H9 (cell line): ENCODE measurements around the gene TBC1D17. TPM values are rescaled to one million over a fixed set of nuclear protein-coding genes. Genes with fewer than 3 reads are reported as not detected.

Experiments used
- DNase-seq: peaks from one replicate; pipeline ENCODE4 v3.0.0-alpha.2; 2017
- H2AFZ ChIP-seq: one replicate; pipeline ENCODE4 v1.6.1; 2013; ENCODE audit warnings: mild to moderate bottlenecking, low read length, control low read depth, moderate library complexity
- H2AK5ac ChIP-seq: 2 replicates; pipeline ENCODE4 v1.6.1; 2013; ENCODE audit warnings: low read length, control low read depth, mixed read lengths; ENCODE audit not compliant: insufficient read length
- H2BK120ac ChIP-seq: one replicate; pipeline ENCODE4 v1.6.1; 2013; ENCODE audit warnings: low read depth, mild to moderate bottlenecking, low read length, control low read depth, inconsistent platforms; ENCODE audit not compliant: poor library complexity, severe bottlenecking
- H2BK12ac ChIP-seq: 2 replicates; pipeline ENCODE4 v1.6.1; 2013; ENCODE audit warnings: low read length, control low read depth, mixed read lengths, low read depth; ENCODE audit not compliant: insufficient read length
- H2BK15ac ChIP-seq: 2 replicates; pipeline ENCODE4 v1.6.1; 2013; ENCODE audit warnings: low read depth, low read length, control low read depth
- H2BK20ac ChIP-seq: one replicate; pipeline ENCODE4 v1.6.1; 2013; ENCODE audit warnings: low read depth, mild to moderate bottlenecking, low read length, control low read depth, inconsistent platforms; ENCODE audit not compliant: poor library complexity, severe bottlenecking
- H2BK5ac ChIP-seq: 2 replicates; pipeline ENCODE4 v1.6.1; 2013; ENCODE audit warnings: low read length, control low read depth, mixed read lengths; ENCODE audit not compliant: insufficient read length
- H3K14ac ChIP-seq: 2 replicates; pipeline ENCODE4 v1.6.1; 2013; ENCODE audit warnings: low read length, control low read depth; ENCODE audit not compliant: insufficient read depth
- H3K18ac ChIP-seq: 2 replicates; pipeline ENCODE4 v1.6.1; 2013; ENCODE audit warnings: low read depth, mild to moderate bottlenecking, mixed read lengths, low read length, control low read depth; ENCODE audit not compliant: insufficient read length
- H3K23ac ChIP-seq: 2 replicates; pipeline ENCODE4 v1.6.1; 2013; ENCODE audit warnings: low read length, control low read depth, mixed read lengths, low read depth; ENCODE audit not compliant: insufficient read length
- H3K23me2 ChIP-seq: 2 replicates; pipeline ENCODE4 v1.6.1; 2013; ENCODE audit warnings: low read depth, mild to moderate bottlenecking, mixed read lengths, low read length, control low read depth; ENCODE audit not compliant: insufficient read length, poor library complexity, severe bottlenecking
- H3K27ac ChIP-seq: 2 replicates; pipeline ENCODE4 v1.5.1; 2013; ENCODE audit warnings: low read length, control low read depth, mixed read lengths, low read depth; ENCODE audit not compliant: insufficient read length
- H3K27me3 ChIP-seq: 2 replicates; pipeline ENCODE4 v1.6.1; 2013; ENCODE audit warnings: low read length, control low read depth, inconsistent platforms; ENCODE audit not compliant: insufficient read depth
- H3K4ac ChIP-seq: 2 replicates; pipeline ENCODE4 v1.6.1; 2013; ENCODE audit warnings: low read depth, mild to moderate bottlenecking, control low read depth, inconsistent platforms, low read length, moderate library complexity
- H3K4me1 ChIP-seq: 2 replicates; pipeline ENCODE4 v1.6.1; 2013; ENCODE audit warnings: low read length, control low read depth, inconsistent platforms; ENCODE audit not compliant: insufficient read depth
- H3K4me2 ChIP-seq: 2 replicates; pipeline ENCODE4 v1.6.1; 2013; ENCODE audit warnings: low read length, control low read depth, mixed read lengths; ENCODE audit not compliant: insufficient read length, insufficient read depth
- H3K56ac ChIP-seq: 2 replicates; pipeline ENCODE4 v1.6.1; 2013; ENCODE audit warnings: low read depth, mild to moderate bottlenecking, mixed read lengths, low read length, control low read depth; ENCODE audit not compliant: insufficient read length
- H3K79me1 ChIP-seq: 2 replicates; pipeline ENCODE4 v1.6.1; 2013; ENCODE audit warnings: low read depth, mild to moderate bottlenecking, moderate library complexity, low read length, control low read depth, inconsistent platforms; ENCODE audit not compliant: insufficient read depth, poor library complexity, severe bottlenecking
- H3K79me2 ChIP-seq: 2 replicates; pipeline ENCODE4 v1.6.1; 2013; ENCODE audit warnings: low read length, control low read depth, inconsistent platforms; ENCODE audit not compliant: insufficient read depth
- H3K9ac ChIP-seq: 2 replicates; pipeline ENCODE4 v1.6.1; 2013; ENCODE audit warnings: low read length, control low read depth, mixed read lengths; ENCODE audit not compliant: insufficient read length; ENCODE audit errors: extremely low read depth
- H3K9me3 ChIP-seq: one replicate; pipeline ENCODE4 v1.6.1; 2013; ENCODE audit warnings: low read depth, low read length, inconsistent platforms; ENCODE audit not compliant: control insufficient read depth
- H3T11ph ChIP-seq: one replicate; pipeline ENCODE4 v1.6.1; 2013; ENCODE audit warnings: mild to moderate bottlenecking, low read length, control low read depth, inconsistent platforms
- H4K20me1 ChIP-seq: one replicate; pipeline ENCODE4 v1.6.1; 2013; ENCODE audit not compliant: control insufficient read depth, insufficient read length, insufficient read depth
- H4K5ac ChIP-seq: 2 replicates; pipeline ENCODE4 v1.6.1; 2013; ENCODE audit warnings: low read depth, mild to moderate bottlenecking, mixed read lengths, low read length, control low read depth; ENCODE audit not compliant: insufficient read length
- H4K8ac ChIP-seq: replicated peaks from 2 replicates; pipeline ENCODE4 v1.6.1; 2013; ENCODE audit warnings: low read length, control low read depth, mixed read lengths, low read depth; ENCODE audit not compliant: insufficient read length
- H4K91ac ChIP-seq: 2 replicates; pipeline ENCODE4 v1.6.1; 2013; ENCODE audit warnings: low read depth, mild to moderate bottlenecking, moderate library complexity, mixed read lengths, low read length, control low read depth; ENCODE audit not compliant: insufficient read length
- H3K27ac Mint-ChIP-seq, 3 experiments: 2 replicates in 2 of 3; 3 replicates in 1 of 3; pipeline ENCODE4 v1.8.0; 2020 to 2021; ENCODE audit warnings: mixed read lengths in 3 of 3, mild to moderate bottlenecking in 1 of 3, moderate library complexity in 1 of 3
- H3K27me3 Mint-ChIP-seq: 2 replicates; pipeline ENCODE4 v1.8.0; 2021; ENCODE audit warnings: low read depth, mild to moderate bottlenecking, moderate library complexity, mixed read lengths
- H3K36me3 Mint-ChIP-seq, 3 experiments: 2 replicates in 2 of 3; 3 replicates in 1 of 3; pipeline ENCODE4 v1.8.0; 2020 to 2021; ENCODE audit warnings: low read depth in 3 of 3, mixed read lengths in 3 of 3; ENCODE audit not compliant: insufficient read depth in 1 of 3
- H3K4me1 Mint-ChIP-seq, 2 experiments: 2 replicates each; pipeline ENCODE4 v1.8.0; 2020; ENCODE audit warnings: mixed read lengths in 2 of 2
- H3K4me3 Mint-ChIP-seq, 2 experiments: 2 replicates in 1 of 2; 3 replicates in 1 of 2; pipeline ENCODE4 v1.8.0; 2020 to 2021; ENCODE audit warnings: mild to moderate bottlenecking in 2 of 2, mixed read lengths in 2 of 2, moderate library complexity in 1 of 2
- H3K9me3 Mint-ChIP-seq, 2 experiments: 2 replicates in 1 of 2; 3 replicates in 1 of 2; pipeline ENCODE4 v1.8.0; 2020; ENCODE audit warnings: mild to moderate bottlenecking in 2 of 2, mixed read lengths in 2 of 2, moderate library complexity in 1 of 2
- WGBS: extraction: QIAGEN DNeasy Blood & Tissue Kit; methylation state at CpG from one replicate; pipeline ENCODE4 v1.1.7; 2013; ENCODE audit warnings: missing lambda C conversion rate, low lambda C conversion rate, mixed read lengths; ENCODE audit not compliant: insufficient read length; ENCODE audit errors: extremely low coverage; 5-methylcytosine and 5-hydroxymethylcytosine counted together
- total RNA-seq: library from RNA; stranded (reverse); gene quantifications from 2 replicates; pipeline ENCODE4 v1.2.1, GENCODE V29; 2021
- TF ChIP-seq, protein P1 (sequence below): fragments of 200-600 bp; sonication (generic); conservative IDR thresholded peaks from 3 replicates; pipeline ENCODE4 v1.8.0; 2021; ENCODE audit warnings: antibody characterized with exemption, mild to moderate bottlenecking

The TBC1D17 gene
- total RNA-seq, 1 experiment from 2014 or later = 33.6 TPM

- H2AK5ac ChIP-seq = no peak overlapping the region
- no peak overlapping the region for H2BK12ac ChIP-seq
- H3K4me2 ChIP-seq = no peak overlapping the region
- no peak overlapping the region for H4K91ac ChIP-seq
- Mint-ChIP-seq H3K36me3 (no peaks in the 10 kb centered on the region; a peak in 1 of 7 replicates), H3K4me3 (no peak overlapping the region), H3K27ac (no peak overlapping the region), H3K9me3 (no peaks in the 10 kb centered on the region), H3K4me1 (peaks cover 11 to 34% of the 10 kb centered on the region in 2 experiments), H3K27me3 (peaks cover 53% of the 10 kb centered on the region)
- no peak overlapping the region for H2BK15ac ChIP-seq
- no peak overlapping the region for H3K18ac ChIP-seq
- H3K4ac ChIP-seq = no peak overlapping the region
- no peak overlapping the region for H2AFZ ChIP-seq
- peaks cover 3% of the 10 kb centered on the region for H3K23me2 ChIP-seq
- H3K9me3 ChIP-seq = no peaks in the 10 kb centered on the region
- H3K27me3 ChIP-seq = no peaks in the 10 kb centered on the region
- no peak overlapping the region for H2BK20ac ChIP-seq
- H3K79me2 ChIP-seq = no peaks in the 10 kb centered on the region
- no peak for DNase-seq
- H3K4me1 ChIP-seq = no peaks in the 10 kb centered on the region
- no peak overlapping the region for H4K5ac ChIP-seq
- no peak overlapping the region for H4K8ac ChIP-seq
- no peak overlapping the region for H2BK5ac ChIP-seq
- no peak overlapping the region for H3T11ph ChIP-seq
- WGBS = no CpG with 5 or more reads among the region's 17 CpGs
- H3K23ac ChIP-seq = no peak overlapping the region
- H3K27ac ChIP-seq = no peak overlapping the region
- no peaks in the 10 kb centered on the region for H3K79me1 ChIP-seq
- H3K9ac ChIP-seq = no peak overlapping the region
- TF ChIP-seq, protein P1, sequence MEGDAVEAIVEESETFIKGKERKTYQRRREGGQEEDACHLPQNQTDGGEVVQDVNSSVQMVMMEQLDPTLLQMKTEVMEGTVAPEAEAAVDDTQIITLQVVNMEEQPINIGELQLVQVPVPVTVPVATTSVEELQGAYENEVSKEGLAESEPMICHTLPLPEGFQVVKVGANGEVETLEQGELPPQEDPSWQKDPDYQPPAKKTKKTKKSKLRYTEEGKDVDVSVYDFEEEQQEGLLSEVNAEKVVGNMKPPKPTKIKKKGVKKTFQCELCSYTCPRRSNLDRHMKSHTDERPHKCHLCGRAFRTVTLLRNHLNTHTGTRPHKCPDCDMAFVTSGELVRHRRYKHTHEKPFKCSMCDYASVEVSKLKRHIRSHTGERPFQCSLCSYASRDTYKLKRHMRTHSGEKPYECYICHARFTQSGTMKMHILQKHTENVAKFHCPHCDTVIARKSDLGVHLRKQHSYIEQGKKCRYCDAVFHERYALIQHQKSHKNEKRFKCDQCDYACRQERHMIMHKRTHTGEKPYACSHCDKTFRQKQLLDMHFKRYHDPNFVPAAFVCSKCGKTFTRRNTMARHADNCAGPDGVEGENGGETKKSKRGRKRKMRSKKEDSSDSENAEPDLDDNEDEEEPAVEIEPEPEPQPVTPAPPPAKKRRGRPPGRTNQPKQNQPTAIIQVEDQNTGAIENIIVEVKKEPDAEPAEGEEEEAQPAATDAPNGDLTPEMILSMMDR = no peak
- no peak overlapping the region for H3K56ac ChIP-seq
- no peak overlapping the region for H2BK120ac ChIP-seq
- no peak overlapping the region for H3K14ac ChIP-seq
- H4K20me1 ChIP-seq = peaks cover 5% of the 10 kb centered on the region
Observed at GRCh38 chr19:49894879-49895565, 17.5 kb downstream of the TBC1D17 start.
